Mammary epithelial cell (primary cell): ENCODE results near the gene RPL3.

Experiments
- EZH2 ChIP-seq: IDR thresholded peaks from 2 replicates; pipeline ENCODE4 v1.6.1; 2012; ENCODE audit warnings: low read length, inconsistent platforms, borderline replicate concordance
- TF ChIP-seq, protein P1 (sequence below), 2 donors: IDR thresholded peaks in 1 of 2; conservative IDR thresholded peaks in 1 of 2; 2 replicates each; pipeline ENCODE4 v1.5.1; 2011 to 2012; ENCODE audit warnings: inconsistent platforms in 2 of 2, low read length in 2 of 2, mild to moderate bottlenecking in 2 of 2, control low read depth in 1 of 2, low read depth in 1 of 2; ENCODE audit not compliant: insufficient read depth in 1 of 2; ENCODE audit errors: extremely low read depth in 1 of 2

DNA sequence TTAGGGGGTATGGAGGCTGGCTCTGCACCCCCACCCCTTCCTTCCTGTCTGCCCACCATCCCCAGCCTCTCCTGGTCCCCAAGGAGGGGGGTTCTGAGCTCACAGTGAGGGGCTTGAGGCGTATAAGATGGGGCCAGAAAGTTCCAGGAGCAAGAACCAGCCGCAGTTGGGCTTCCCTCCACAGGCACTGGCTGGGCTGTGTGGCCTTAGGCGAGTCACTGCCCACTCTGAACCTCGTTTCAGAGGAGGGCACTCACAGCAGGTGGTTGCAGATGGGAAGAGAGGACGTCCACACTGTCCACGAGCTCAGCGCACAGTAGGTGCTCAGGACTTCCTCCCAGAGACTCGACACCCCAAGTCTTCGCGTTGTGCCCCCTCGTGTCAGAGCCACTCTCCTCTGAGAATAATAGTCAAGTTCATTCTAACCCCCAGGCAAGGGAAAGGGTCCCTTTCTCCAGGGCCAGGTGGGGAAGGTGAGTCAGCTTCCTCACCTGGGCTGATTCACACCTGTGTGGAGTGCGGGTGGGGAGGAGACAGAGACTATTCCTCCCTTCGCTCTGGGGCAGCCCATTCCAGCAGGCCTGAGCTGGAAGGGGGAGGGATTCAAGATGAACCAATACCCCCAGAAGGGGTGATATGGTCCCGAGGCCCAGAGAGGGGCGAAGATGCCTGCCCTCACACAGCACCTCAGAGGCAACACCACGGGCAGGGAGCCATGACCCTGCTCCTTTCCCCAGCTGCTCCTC, 29.3 kb downstream of the RPL3 start:
- no peak for TF ChIP-seq EZH2
- TF ChIP-seq, protein P1, sequence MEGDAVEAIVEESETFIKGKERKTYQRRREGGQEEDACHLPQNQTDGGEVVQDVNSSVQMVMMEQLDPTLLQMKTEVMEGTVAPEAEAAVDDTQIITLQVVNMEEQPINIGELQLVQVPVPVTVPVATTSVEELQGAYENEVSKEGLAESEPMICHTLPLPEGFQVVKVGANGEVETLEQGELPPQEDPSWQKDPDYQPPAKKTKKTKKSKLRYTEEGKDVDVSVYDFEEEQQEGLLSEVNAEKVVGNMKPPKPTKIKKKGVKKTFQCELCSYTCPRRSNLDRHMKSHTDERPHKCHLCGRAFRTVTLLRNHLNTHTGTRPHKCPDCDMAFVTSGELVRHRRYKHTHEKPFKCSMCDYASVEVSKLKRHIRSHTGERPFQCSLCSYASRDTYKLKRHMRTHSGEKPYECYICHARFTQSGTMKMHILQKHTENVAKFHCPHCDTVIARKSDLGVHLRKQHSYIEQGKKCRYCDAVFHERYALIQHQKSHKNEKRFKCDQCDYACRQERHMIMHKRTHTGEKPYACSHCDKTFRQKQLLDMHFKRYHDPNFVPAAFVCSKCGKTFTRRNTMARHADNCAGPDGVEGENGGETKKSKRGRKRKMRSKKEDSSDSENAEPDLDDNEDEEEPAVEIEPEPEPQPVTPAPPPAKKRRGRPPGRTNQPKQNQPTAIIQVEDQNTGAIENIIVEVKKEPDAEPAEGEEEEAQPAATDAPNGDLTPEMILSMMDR (conservative IDR thresholded peaks at IDR 0.05 in 1 of 2, IDR thresholded peaks at IDR 0.05 in 1 of 2; ENCODE audit: extremely low read depth in 1 of 2, insufficient read depth in 1 of 2, low read depth in 1 of 2, low read length in 2 of 2): no peak
